Endothelial cell of hepatic sinusoid (primary cell): ENCODE data around the gene AGPAT2.
"Not testable (repeated sequence)": the region's sequence is repeated elsewhere in the genome, so short reads cannot be mapped to it uniquely, and the experiment has no call there.

ENCODE experiments used
- in situ Hi-C: cut with HindIII; loops from 2 replicates; pipeline ENCODE4 v1.10.0; 2017; ENCODE audit warnings: low sequenced_read_pairs

AGPAT2 gene

GRCh38 chr9:136651860-136652259 is 35.4 kb downstream of the AGPAT2 start:
- in situ Hi-C loops: no loop called here

GRCh38 chr9:136650648-136651047 is 36.6 kb downstream of the AGPAT2 start:
- in situ Hi-C loops: no loop called here

- in situ Hi-C loops: no loop called here
Observed at GRCh38 chr9:136650021-136650420, 37.2 kb downstream of the AGPAT2 start.

GRCh38 chr9:136648751-136649150 is 38.5 kb downstream of the AGPAT2 start:
- in situ Hi-C loops: no loop called here

- in situ Hi-C loops: no loop called here
Observed at GRCh38 chr9:136646827-136647711, 40.2 kb downstream of the AGPAT2 start.

- in situ Hi-C loops: no loop called here
Observed at GRCh38 chr9:136645903-136646754, 41.1 kb downstream of the AGPAT2 start.

- in situ Hi-C loops: no loop called here
Observed at GRCh38 chr9:136645352-136645902, 41.8 kb downstream of the AGPAT2 start.

- in situ Hi-C loops: loop anchor here (5.0 kb wide), 2 partner anchors 87 to 157 kb away; no protein-coding TSS in a partner anchor
Observed at GRCh38 chr9:136644593-136645351, 42.5 kb downstream of the AGPAT2 start.

GRCh38 chr9:136644343-136644592 is 43.0 kb downstream of the AGPAT2 start:
- in situ Hi-C loops: loop anchor here (5.0 kb wide), 2 partner anchors 87 to 157 kb away; no protein-coding TSS in a partner anchor

- in situ Hi-C loops: loop anchor here (5.0 kb wide), 2 partner anchors 86 to 156 kb away; no protein-coding TSS in a partner anchor
Observed at GRCh38 chr9:136643596-136644342, 43.5 kb downstream of the AGPAT2 start.

- in situ Hi-C loops: loop anchor here (5.0 kb wide), 2 partner anchors 85 to 155 kb away; no protein-coding TSS in a partner anchor
Observed at GRCh38 chr9:136642439-136642921, 44.8 kb downstream of the AGPAT2 start.

GRCh38 chr9:136640171-136641111 is 46.8 kb downstream of the AGPAT2 start:
- in situ Hi-C loops: loop anchor here (5.0 kb wide), 2 partner anchors 83 to 153 kb away; no protein-coding TSS in a partner anchor

- in situ Hi-C loops: no loop called here
Observed at GRCh38 chr9:136634904-136635303, 52.4 kb downstream of the AGPAT2 start.

- in situ Hi-C loops: not testable (repeated sequence)
Observed at GRCh38 chr9:136632491-136633106, 54.7 kb downstream of the AGPAT2 start.

GRCh38 chr9:136632072-136632471 is 55.2 kb downstream of the AGPAT2 start:
- in situ Hi-C loops: not testable (repeated sequence)

- in situ Hi-C loops: no loop called here
Observed at GRCh38 chr9:136631038-136632000, 55.9 kb downstream of the AGPAT2 start.

GRCh38 chr9:136630662-136630992 is 56.6 kb downstream of the AGPAT2 start:
- in situ Hi-C loops: no loop called here
